Thoracic aorta (tissue), 2 donors: ENCODE measurements around the gene MIA3. TPM values are rescaled to one million over a fixed set of nuclear protein-coding genes. Genes with fewer than 3 reads are reported as not detected.
A peak's percentile ranks its signal among the peaks of the same experiment; 100 is the strongest.

Experiments used
- ATAC-seq: fragments of 150-250 bp; one replicate; pipeline ENCODE4 v1.8.0; 2017; ENCODE audit warnings: low read depth; ENCODE audit not compliant: insufficient number of reproducible peaks, low FRiP score
- DNase-seq: peaks from one replicate; pipeline ENCODE4 v3.0.0-alpha.2; 2020; ENCODE audit warnings: low spot score
- H3K27ac ChIP-seq, 2 donors: fragments of 200-600 bp; sonication (generic); 1 replicate in 1 of 2; 2 replicates in 1 of 2; pipeline ENCODE4 v1.5.1; 2016; ENCODE audit warnings: mild to moderate bottlenecking in 2 of 2, moderate library complexity in 2 of 2
- H3K27me3 ChIP-seq: fragments of 200-600 bp; sonication (generic); replicated peaks from 2 replicates; pipeline ENCODE4 v1.6.0; 2016; ENCODE audit warnings: mild to moderate bottlenecking; ENCODE audit not compliant: insufficient read depth
- H3K36me3 ChIP-seq: fragments of 200-600 bp; sonication (generic); one replicate; pipeline ENCODE4 v1.5.1; 2016
- H3K4me1 ChIP-seq, 2 donors: fragments of 200-600 bp; sonication (generic); 1 replicate in 1 of 2; 2 replicates in 1 of 2; pipeline versions ENCODE4 v1.5.1 to v1.6.0; 2016; ENCODE audit warnings: low read depth in 2 of 2, mild to moderate bottlenecking in 1 of 2; ENCODE audit not compliant: control insufficient read depth in 1 of 2
- H3K4me3 ChIP-seq: fragments of 200-600 bp; sonication (generic); 2 replicates; pipeline ENCODE4 v1.5.1; 2016; ENCODE audit warnings: mild to moderate bottlenecking
- H3K9me3 ChIP-seq: fragments of 200-600 bp; sonication (generic); 2 replicates; pipeline ENCODE4 v1.5.1; 2016
- CTCF ChIP-seq: fragments of 200-600 bp; sonication (generic); IDR thresholded peaks from one replicate; pipeline ENCODE4 v1.5.1; 2019; ENCODE audit warnings: antibody characterized with exemption
- total RNA-seq, 2 donors: library from RNA; depleted of rRNA; stranded (reverse); fragments of >200 nt; gene quantifications; one replicate each; pipeline versions ENCODE4 v1.1.0 to v1.2.3, GENCODE V29; 2016

The MIA3 gene
- total RNA-seq, 2 donors from 2014 or later, result 44.0 to 72.9 TPM

GRCh38 chr1:222643606-222643937 lies 25.7 kb downstream of the MIA3 start:
- no peak for DNase-seq
- peak; percentile 69 for ATAC-seq
- peak overlapping the region; percentile 90 to 96 for H3K27ac ChIP-seq

GRCh38 chr1:222643938-222644635 lies 26.2 kb downstream of the MIA3 start:
- Histone ChIP-seq H3K36me3 (no peaks in the 10 kb centered on the region), H3K27ac (peak overlapping the region; percentile 90 to 96), H3K4me3 (peak overlapping the region; percentile 90), H3K27me3 (no peaks in the 10 kb centered on the region), H3K9me3 (no peaks in the 10 kb centered on the region), H3K4me1 (peaks cover 4 to 11% of the 10 kb centered on the region in 2 donors)
- peak; percentile 99 for ATAC-seq
- TF ChIP-seq CTCF, result no peak
- DNase-seq, result peak; percentile 94

More at GRCh38 chr1:222643606-222643937, 25.7 kb downstream of the MIA3 start:
- H3K36me3 ChIP-seq, result no peaks in the 10 kb centered on the region
- peaks cover 4 to 11% of the 10 kb centered on the region in 2 donors for H3K4me1 ChIP-seq
- H3K4me3 ChIP-seq, result peak overlapping the region; percentile 90
- TF ChIP-seq CTCF, result no peak
- no peaks in the 10 kb centered on the region for H3K27me3 ChIP-seq
- H3K9me3 ChIP-seq, result no peaks in the 10 kb centered on the region

GRCh38 chr1:222644636-222644980 lies 26.7 kb downstream of the MIA3 start:
- peak overlapping the region; percentile 90 for H3K4me3 ChIP-seq
- no peak for ATAC-seq

GRCh38 chr1:222652676-222653075 lies 34.8 kb downstream of the MIA3 start:
- H3K4me1 ChIP-seq, result peaks cover 0 to 4% of the 10 kb centered on the region in 2 donors
- H3K27me3 ChIP-seq, result no peaks in the 10 kb centered on the region
- no peak overlapping the region for H3K27ac ChIP-seq
- DNase-seq (no peak), ATAC-seq (no peak)
- peaks cover 54% of the 10 kb centered on the region for H3K36me3 ChIP-seq
- no peak for TF ChIP-seq CTCF
- H3K4me3 ChIP-seq, result no peak overlapping the region
- H3K9me3 ChIP-seq, result no peaks in the 10 kb centered on the region

More at GRCh38 chr1:222644636-222644980, 26.7 kb downstream of the MIA3 start:
- no peaks in the 10 kb centered on the region for H3K9me3 ChIP-seq
- no peaks in the 10 kb centered on the region for H3K27me3 ChIP-seq
- TF ChIP-seq CTCF, result no peak
- H3K4me1 ChIP-seq, result peaks cover 4 to 11% of the 10 kb centered on the region in 2 donors
- H3K36me3 ChIP-seq, result peaks cover under 1% of the 10 kb centered on the region
- DNase-seq, result no peak
- H3K27ac ChIP-seq, result peak overlapping the region; percentile 90 to 96

GRCh38 chr1:222653178-222653827 lies 35.4 kb downstream of the MIA3 start:
- DNase-seq (no peak), ATAC-seq (no peak)
- Histone ChIP-seq H3K4me3 (no peak overlapping the region), H3K27ac (no peak overlapping the region), H3K27me3 (no peaks in the 10 kb centered on the region), H3K36me3 (peaks cover 59% of the 10 kb centered on the region), H3K9me3 (no peaks in the 10 kb centered on the region), H3K4me1 (peaks cover 0 to 4% of the 10 kb centered on the region in 2 donors)
- no peak for TF ChIP-seq CTCF
